T-cell (primary cell): ENCODE results near the gene CSK. TPM values are rescaled to one million over a fixed set of nuclear protein-coding genes. Genes with fewer than 3 reads are reported as not detected.

Experiments used
- ATAC-seq, 4 experiments: fragments of 200-7000 bp in 3 of 4; fragments of 150-1000 bp in 1 of 4; cut with Tn5 transposase; replicated peaks in 1 of 4; 1 replicate in 3 of 4; 2 replicates in 1 of 4; pipeline ENCODE4 v1.10.0; 2021; ENCODE audit warnings: moderate library complexity in 3 of 4, mild to moderate bottlenecking in 2 of 4, moderate number of reproducible peaks in 1 of 4
- CTCF ChIA-PET, 2 donors: fragments of 300-600 bp; sonication (Branson Sonifier 250); formaldehyde crosslinking; loops; one replicate each; lab custom pipeline; 2022; ENCODE audit warnings: antibody characterized with exemption in 2 of 2; lab: Charles Lee
- POLR2A ChIA-PET, 2 donors: fragments of 300-600 bp; sonication (Branson Sonifier 250); formaldehyde crosslinking; loops; one replicate each; lab custom pipeline; 2022; ENCODE audit warnings: antibody characterized with exemption in 2 of 2; lab: Charles Lee
- DNase-seq, 35 experiments: peaks; one replicate each; pipeline versions ENCODE4 v3.0.0 to v3.0.0-alpha.2; 2013 to 2023
- H3K27ac ChIP-seq: one replicate; pipeline ENCODE4 v1.5.1; 2013; ENCODE audit warnings: low read length
- H3K27me3 ChIP-seq, 2 experiments: replicated peaks in 1 of 2; 1 replicate in 1 of 2; 2 replicates in 1 of 2; pipeline versions ENCODE4 v1.6.1 to v1.7.0; 2013; ENCODE audit warnings: low read length in 1 of 2, mixed read lengths in 1 of 2; ENCODE audit not compliant: control insufficient read depth in 2 of 2, insufficient read depth in 2 of 2; ENCODE audit errors: extremely low read depth in 1 of 2
- H3K36me3 ChIP-seq, 2 donors: 1 replicate in 1 of 2; 2 replicates in 1 of 2; pipeline versions ENCODE4 v1.6.1 to v1.7.0; 2013; ENCODE audit warnings: low read length in 1 of 2; ENCODE audit not compliant: control insufficient read depth in 2 of 2, insufficient read depth in 1 of 2; ENCODE audit errors: extremely low read depth in 1 of 2
- H3K4me1 ChIP-seq, 2 experiments: 1 replicate in 1 of 2; 2 replicates in 1 of 2; pipeline versions ENCODE4 v1.6.1 to v1.7.0; 2013; ENCODE audit warnings: low read length in 2 of 2, mixed read lengths in 1 of 2; ENCODE audit not compliant: insufficient read depth in 2 of 2, control insufficient read depth in 1 of 2; ENCODE audit errors: extremely low read depth in 1 of 2
- H3K4me3 ChIP-seq, 2 donors: 1 replicate in 1 of 2; 2 replicates in 1 of 2; pipeline versions ENCODE4 v1.5.1 to v1.7.0; 2013; ENCODE audit warnings: mild to moderate bottlenecking in 2 of 2, low read length in 1 of 2, moderate library complexity in 1 of 2; ENCODE audit not compliant: control insufficient read depth in 1 of 2; ENCODE audit errors: extremely low read depth in 1 of 2
- H3K9me3 ChIP-seq: 2 replicates; pipeline ENCODE4 v1.7.0; 2013
- H3K27ac Mint-ChIP-seq, 2 donors: one replicate each; pipeline ENCODE4 v1.8.0; 2020 to 2021; ENCODE audit warnings: mild to moderate bottlenecking in 2 of 2, mixed read lengths in 2 of 2
- H3K27me3 Mint-ChIP-seq, 2 donors: one replicate each; pipeline ENCODE4 v1.8.0; 2021 to 2022; ENCODE audit warnings: mixed read lengths in 2 of 2
- H3K36me3 Mint-ChIP-seq: one replicate; pipeline ENCODE4 v1.8.0; 2021; ENCODE audit warnings: mixed read lengths
- H3K4me1 Mint-ChIP-seq, 3 donors: one replicate each; pipeline ENCODE4 v1.8.0; 2020 to 2022; ENCODE audit warnings: mixed read lengths in 3 of 3, mild to moderate bottlenecking in 1 of 3
- H3K4me3 Mint-ChIP-seq, 3 donors: one replicate each; pipeline ENCODE4 v1.8.0; 2020 to 2022; ENCODE audit warnings: mild to moderate bottlenecking in 3 of 3, mixed read lengths in 3 of 3, moderate library complexity in 3 of 3
- H3K9me3 Mint-ChIP-seq, 3 donors: one replicate each; pipeline ENCODE4 v1.8.0; 2020 to 2022; ENCODE audit warnings: mixed read lengths in 3 of 3
- WGBS: methylation state at CpG from one replicate; pipeline ENCODE4 v1.1.5; 2013; ENCODE audit warnings: missing lambda C conversion rate; ENCODE audit not compliant: insufficient coverage; 5-methylcytosine and 5-hydroxymethylcytosine counted together
- total RNA-seq, 35 experiments: library from RNA in 6 of 35; stranded (reverse) in 6 of 35; fragments of 120-200 nt in 1 of 35; gene quantifications; one replicate each; pipeline versions ENCODE4 v1.2.1 to v1.2.4 and lab custom pipeline; 2013 to 2026

CSK gene
- total RNA-seq, 5 donors from 2014 or later (not counting 1 experiment from before 2014, with no cell fraction given): 198 to 296 (median 271) TPM

DNA sequence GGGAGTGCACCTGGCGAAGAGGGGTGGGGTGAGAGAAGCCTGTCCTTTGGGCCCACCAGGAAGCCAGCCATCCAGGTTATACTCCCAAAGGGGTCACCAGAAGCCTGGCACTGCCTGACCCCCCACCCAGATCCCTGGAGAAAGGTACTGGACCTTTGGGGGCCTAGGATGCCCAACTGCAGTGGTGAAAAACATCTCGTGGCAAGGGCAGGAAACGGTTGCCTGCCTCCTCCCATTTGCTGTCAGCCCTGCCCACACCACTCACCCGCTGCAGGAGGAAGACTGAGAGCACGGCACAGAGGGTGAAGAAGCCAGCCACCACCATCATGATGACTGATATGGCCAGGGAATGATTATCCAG is 63.3 kb downstream of the CSK start:
- ATAC-seq (peak; percentile 38 to 70 (median 66)), DNase-seq (peak in 32 of 35 experiments; percentile 28 to 73 (median 46))
- H3K27ac Mint-ChIP-seq: peak overlapping the region; percentile 96 to 97
- WGBS: 0% methylated on average over 1 of the region's 5 CpGs
- no peaks in the 10 kb centered on the region for H3K9me3 ChIP-seq
- peaks cover 27% of the 10 kb centered on the region for H3K36me3 Mint-ChIP-seq
- peaks cover 14 to 37% of the 10 kb centered on the region in 2 donors for H3K36me3 ChIP-seq
- H3K9me3 Mint-ChIP-seq: no peaks in the 10 kb centered on the region
- H3K27ac ChIP-seq: peak overlapping the region; percentile 71
- H3K4me3 ChIP-seq: peak overlapping the region; percentile 8 to 25
- H3K27me3 Mint-ChIP-seq: no peaks in the 10 kb centered on the region
- peaks cover 48 to 62% (median 54%) of the 10 kb centered on the region in 3 donors for H3K4me1 Mint-ChIP-seq
- POLR2A ChIA-PET: no interaction called here
- CTCF ChIA-PET: interaction anchor here in 1 of 2 donors (0.5 to 2.8 kb wide), 4 partner anchors 26 to 57 kb away, joined by 3 to 18 read pairs (median 4); partner anchors contain the start of gene SCAMP2
- H3K4me1 ChIP-seq: peaks cover 28 to 62% of the 10 kb centered on the region in 2 experiments
- no peaks in the 10 kb centered on the region for H3K27me3 ChIP-seq
- H3K4me3 Mint-ChIP-seq: peak overlapping the region; percentile 34 to 86 (median 64)

DNA sequence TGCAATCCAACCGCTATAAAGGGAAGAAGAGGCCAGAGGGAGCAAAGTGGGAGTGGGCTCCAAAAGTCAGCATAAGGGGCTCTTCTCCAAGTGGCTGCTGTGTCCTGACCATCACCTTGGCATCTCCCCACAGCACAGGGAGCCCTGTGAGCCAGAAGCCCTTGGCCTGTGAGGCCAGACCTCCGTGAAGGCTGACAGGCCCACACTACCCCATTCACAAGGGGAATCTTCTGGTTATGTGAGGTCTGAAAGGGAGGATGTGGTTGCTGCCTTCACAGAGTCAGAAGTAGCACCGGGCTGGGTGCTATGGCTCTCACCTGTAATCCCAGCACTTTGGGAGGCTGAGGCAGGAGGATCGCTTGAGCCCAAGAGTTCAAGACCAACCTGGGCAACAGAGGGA is 63.7 kb downstream of the CSK start:
- H3K9me3 ChIP-seq: no peaks in the 10 kb centered on the region
- ATAC-seq (peak in 3 of 4 experiments; percentile 2 to 21 (median 19)), DNase-seq (peak in 7 of 35 experiments; percentile 5 to 51 (median 13))
- H3K4me3 Mint-ChIP-seq: peak overlapping the region; percentile 34 to 86 (median 64)
- H3K9me3 Mint-ChIP-seq: no peaks in the 10 kb centered on the region
- CTCF ChIA-PET: interaction anchor here in 1 of 2 donors (2.8 kb wide), 1 partner anchor 56 kb away, joined by 18 read pairs; no protein-coding TSS in a partner anchor
- POLR2A ChIA-PET: interaction anchor here in 1 of 2 donors (0.5 kb wide), 1 partner anchor 19 kb away, joined by 5 read pairs; no protein-coding TSS in a partner anchor
- peak overlapping the region; percentile 71 for H3K27ac ChIP-seq
- H3K27ac Mint-ChIP-seq: peak overlapping the region; percentile 96 to 97
- 45% methylated on average over 2 of the region's 4 CpGs for WGBS
- H3K27me3 ChIP-seq: no peaks in the 10 kb centered on the region
- peaks cover 27% of the 10 kb centered on the region for H3K36me3 Mint-ChIP-seq
- H3K27me3 Mint-ChIP-seq: no peaks in the 10 kb centered on the region
- H3K4me1 Mint-ChIP-seq: peaks cover 48 to 58% (median 54%) of the 10 kb centered on the region in 3 donors
- peak overlapping the region in 1 of 2 donors; percentile 8 for H3K4me3 ChIP-seq
- peaks cover 28 to 58% of the 10 kb centered on the region in 2 experiments for H3K4me1 ChIP-seq
- peaks cover 10 to 37% of the 10 kb centered on the region in 2 donors for H3K36me3 ChIP-seq

DNA sequence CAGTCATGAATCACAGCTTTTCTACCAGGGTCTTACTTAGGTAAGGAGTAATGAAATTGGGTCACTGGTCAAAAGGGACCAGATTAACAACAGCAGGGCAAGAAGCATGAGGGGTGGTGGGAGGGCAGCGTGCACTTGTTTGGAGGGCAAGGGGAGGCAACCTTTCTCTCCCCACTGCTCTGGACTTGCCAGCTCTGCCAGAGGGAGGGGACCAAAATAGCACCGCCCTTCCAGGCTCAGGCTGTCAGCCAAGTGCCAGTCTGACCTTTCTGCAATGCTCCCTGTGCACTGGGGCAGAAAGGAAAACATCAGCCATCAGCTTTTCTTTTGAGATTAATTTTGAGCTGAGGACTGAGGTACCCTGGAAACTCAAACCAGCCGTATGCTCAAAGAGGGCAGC is 65.6 kb downstream of the CSK start:
- Histone ChIP-seq H3K4me1 (peaks cover 24 to 40% of the 10 kb centered on the region in 2 experiments), H3K36me3 (peaks cover 12 to 51% of the 10 kb centered on the region in 2 donors), H3K27ac (no peak overlapping the region), H3K27me3 (no peaks in the 10 kb centered on the region), H3K4me3 (no peak overlapping the region), H3K9me3 (no peaks in the 10 kb centered on the region)
- H3K9me3 Mint-ChIP-seq: no peaks in the 10 kb centered on the region
- peaks cover 39% of the 10 kb centered on the region for H3K36me3 Mint-ChIP-seq
- CTCF ChIA-PET: no interaction called here
- 86% methylated on average over 1 of the region's 3 CpGs for WGBS
- DNase-seq (no peak), ATAC-seq (no peak)
- POLR2A ChIA-PET: interaction anchor here in 1 of 2 donors (0.6 to 0.8 kb wide), 2 partner anchors 18 to 1114 kb away, joined by 3 to 4 read pairs; no protein-coding TSS in a partner anchor
- peaks cover 31 to 40% (median 36%) of the 10 kb centered on the region in 3 donors for H3K4me1 Mint-ChIP-seq
- peak overlapping the region; percentile 71 to 73 for H3K27ac Mint-ChIP-seq
- no peaks in the 10 kb centered on the region for H3K27me3 Mint-ChIP-seq
- H3K4me3 Mint-ChIP-seq: no peak overlapping the region

DNA sequence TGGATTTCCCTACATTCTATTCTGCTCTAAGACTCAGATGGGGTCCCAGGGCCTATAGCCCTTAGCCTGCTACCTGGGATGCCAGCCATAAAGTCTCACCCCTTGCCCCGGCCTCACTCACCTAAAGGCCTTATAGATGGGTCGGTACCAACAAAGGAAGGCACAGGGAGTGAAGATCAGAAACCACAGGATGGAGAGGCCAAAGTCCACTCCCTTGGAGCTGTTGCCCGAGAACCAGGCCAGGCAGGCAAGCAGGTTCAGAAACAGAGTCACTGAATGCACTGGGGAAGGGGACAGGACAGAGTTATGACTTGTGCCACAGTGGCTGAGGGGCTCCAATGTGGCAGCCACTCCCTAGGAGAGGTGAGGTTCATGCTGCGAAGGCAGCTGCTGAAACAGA is 68.5 kb downstream of the CSK start:
- Mint-ChIP-seq H3K4me1 (peaks cover 11 to 16% (median 13%) of the 10 kb centered on the region in 3 donors), H3K9me3 (no peaks in the 10 kb centered on the region), H3K36me3 (peaks cover 44% of the 10 kb centered on the region), H3K27ac (no peak overlapping the region), H3K27me3 (no peaks in the 10 kb centered on the region), H3K4me3 (no peak overlapping the region)
- no peak overlapping the region for H3K27ac ChIP-seq
- peaks cover 4 to 13% of the 10 kb centered on the region in 2 experiments for H3K4me1 ChIP-seq
- H3K4me3 ChIP-seq: no peak overlapping the region
- peaks cover 26 to 73% of the 10 kb centered on the region in 2 donors for H3K36me3 ChIP-seq
- 97% methylated on average over 3 of the region's 4 CpGs for WGBS
- ChIA-PET POLR2A (no interaction called here), CTCF (no interaction called here)
- no peaks in the 10 kb centered on the region for H3K27me3 ChIP-seq
- DNase-seq (no peak), ATAC-seq (no peak)
- no peaks in the 10 kb centered on the region for H3K9me3 ChIP-seq

DNA sequence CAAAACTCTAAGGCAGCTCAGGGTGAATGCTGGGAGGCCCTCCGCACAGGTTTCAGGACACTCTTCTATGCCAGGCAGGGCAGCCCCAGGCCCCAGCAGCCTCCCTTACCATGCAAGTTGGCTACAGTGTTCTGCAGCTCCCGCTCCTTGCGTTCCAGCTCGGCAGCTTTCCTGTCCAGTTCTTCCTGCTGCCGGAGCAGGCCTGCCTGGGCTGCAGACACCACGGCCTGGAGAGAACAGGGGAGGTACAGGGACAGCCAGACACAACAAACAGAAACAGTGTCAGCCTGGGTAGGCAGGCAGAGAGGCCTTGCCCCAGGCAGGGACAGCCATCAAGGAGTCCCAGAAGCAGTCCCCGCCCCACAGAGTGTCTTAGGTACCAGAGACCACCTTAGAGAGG is 70.1 kb downstream of the CSK start:
- Histone ChIP-seq H3K27me3 (no peaks in the 10 kb centered on the region), H3K36me3 (peaks cover 26 to 77% of the 10 kb centered on the region in 2 donors), H3K4me1 (peaks cover 0 to 4% of the 10 kb centered on the region in 2 experiments), H3K27ac (no peak overlapping the region), H3K9me3 (no peaks in the 10 kb centered on the region), H3K4me3 (no peak overlapping the region)
- ATAC-seq (no peak), DNase-seq (no peak)
- 98% methylated on average over 6 of the region's 7 CpGs for WGBS
- no peaks in the 10 kb centered on the region for H3K9me3 Mint-ChIP-seq
- H3K36me3 Mint-ChIP-seq: peaks cover 44% of the 10 kb centered on the region
- H3K4me1 Mint-ChIP-seq: peaks cover 10 to 15% (median 10%) of the 10 kb centered on the region in 3 donors
- H3K27ac Mint-ChIP-seq: peak overlapping the region in 1 of 2 donors; percentile 11
- H3K4me3 Mint-ChIP-seq: no peak overlapping the region
- ChIA-PET CTCF (interaction anchor here (1.2 to 1.5 kb wide), 2 partner anchors 50 kb away, joined by 3 read pairs; no protein-coding TSS in a partner anchor), POLR2A (interaction anchor here in 1 of 2 donors (0.5 kb wide), 1 partner anchor 43 kb away, joined by 5 read pairs; no protein-coding TSS in a partner anchor)
- H3K27me3 Mint-ChIP-seq: no peaks in the 10 kb centered on the region
